PC-3 (cell line): ENCODE data around the gene PRM3.

Experiments used
- EZH2 ChIP-seq: fragments of 300-600 bp; sonication (generic); IDR thresholded peaks from one replicate; pipeline ENCODE4 v1.6.1; 2017; ENCODE audit warnings: antibody characterized with exemption, mild to moderate bottlenecking, low read length; ENCODE audit not compliant: unreplicated experiment
- EZH2phosphoT487 ChIP-seq: fragments of 300-600 bp; sonication (generic); IDR thresholded peaks from 2 replicates; pipeline ENCODE4 v1.6.1; 2018; ENCODE audit warnings: mild to moderate bottlenecking, antibody characterized with exemption, low read length, borderline replicate concordance
- TF ChIP-seq, protein P1 (sequence below): fragments of 300-600 bp; sonication (generic); conservative IDR thresholded peaks from 2 replicates; pipeline ENCODE4 v1.5.1; 2017; ENCODE audit warnings: antibody characterized with exemption, low read depth, mild to moderate bottlenecking, low read length

DNA sequence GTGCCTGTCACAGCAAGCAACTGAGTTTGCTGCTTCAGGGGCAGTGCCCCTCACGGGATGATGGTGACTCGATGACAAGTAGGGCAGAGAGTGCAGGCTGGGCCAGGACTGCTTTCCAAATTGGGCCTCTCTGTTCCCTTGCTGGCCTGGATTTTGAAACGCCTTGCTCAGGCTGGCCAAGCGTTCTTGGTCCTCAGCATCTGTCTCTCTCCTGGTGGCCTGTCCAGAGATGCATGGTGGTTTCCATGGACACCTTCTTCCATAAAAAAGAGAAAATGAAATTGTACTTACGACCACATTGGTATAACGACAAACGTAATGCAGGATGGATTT lies 27.1 kb upstream of the PRM3 start:
- TF ChIP-seq EZH2: no peak
- TF ChIP-seq, protein P1, sequence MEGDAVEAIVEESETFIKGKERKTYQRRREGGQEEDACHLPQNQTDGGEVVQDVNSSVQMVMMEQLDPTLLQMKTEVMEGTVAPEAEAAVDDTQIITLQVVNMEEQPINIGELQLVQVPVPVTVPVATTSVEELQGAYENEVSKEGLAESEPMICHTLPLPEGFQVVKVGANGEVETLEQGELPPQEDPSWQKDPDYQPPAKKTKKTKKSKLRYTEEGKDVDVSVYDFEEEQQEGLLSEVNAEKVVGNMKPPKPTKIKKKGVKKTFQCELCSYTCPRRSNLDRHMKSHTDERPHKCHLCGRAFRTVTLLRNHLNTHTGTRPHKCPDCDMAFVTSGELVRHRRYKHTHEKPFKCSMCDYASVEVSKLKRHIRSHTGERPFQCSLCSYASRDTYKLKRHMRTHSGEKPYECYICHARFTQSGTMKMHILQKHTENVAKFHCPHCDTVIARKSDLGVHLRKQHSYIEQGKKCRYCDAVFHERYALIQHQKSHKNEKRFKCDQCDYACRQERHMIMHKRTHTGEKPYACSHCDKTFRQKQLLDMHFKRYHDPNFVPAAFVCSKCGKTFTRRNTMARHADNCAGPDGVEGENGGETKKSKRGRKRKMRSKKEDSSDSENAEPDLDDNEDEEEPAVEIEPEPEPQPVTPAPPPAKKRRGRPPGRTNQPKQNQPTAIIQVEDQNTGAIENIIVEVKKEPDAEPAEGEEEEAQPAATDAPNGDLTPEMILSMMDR: no peak
- TF ChIP-seq EZH2phosphoT487: no peak
